ENCODE data around the gene CDR2L. TPM values are rescaled to one million over a fixed set of nuclear protein-coding genes. Genes with fewer than 3 reads are reported as not detected.

CDR2L gene
- polyA plus RNA-seq, 1 of the 3 experiments (the other 2 are of a cell fraction) = 21.2 TPM

- no peaks in the 10 kb centered on the region for H3K79me2 ChIP-seq (ENCODE audit: insufficient read depth)
- H3K9me3 ChIP-seq = no peaks in the 10 kb centered on the region
- no peaks in the 10 kb centered on the region for H3K9me2 ChIP-seq
- WGBS (ENCODE audit: low lambda C conversion rate) = 40% methylated on average over 4 of the region's 18 CpGs
- no peak overlapping the region for H3K4me2 ChIP-seq
- ChIA-PET CTCF (interaction anchor here (0.6 to 11.0 kb wide), 27 partner anchors 10 to 239 kb away, joined by 3 to 295 read pairs (median 14); partner anchors contain the start of genes ARMC7, ATP5PD, CDR2L and HID1), POLR2A (interaction anchor here (1.0 to 4.9 kb wide), 7 partner anchors 9 to 98 kb away, joined by 3 to 49 read pairs (median 5); partner anchors contain the start of genes FDXR, HID1 and MRPL58)
- H3K36me3 ChIP-seq (replicated peaks in 1 of 2; ENCODE audit: control insufficient read depth in 1 of 2, insufficient read depth in 2 of 2, low read length in 1 of 2) = no peaks in the 10 kb centered on the region
- no peak overlapping the region for H3K4me3 ChIP-seq (ENCODE audit: low read depth in 2 of 2, low read length in 1 of 2)
- no peak overlapping the region for H3K9ac ChIP-seq
- no peak for TF ChIP-seq MEF2A (IDR thresholded peaks at IDR 0.05; ENCODE audit: borderline replicate concordance, low read depth)
- no peak for TF ChIP-seq PBX3 (IDR thresholded peaks at IDR 0.05)
- no peak for TF ChIP-seq TAF1 (IDR thresholded peaks at IDR 0.05; ENCODE audit: borderline replicate concordance, low read depth, low read length)
- no peak for TF ChIP-seq GATA2 (CRISPR knock-in tag; IDR thresholded peaks at IDR 0.05)
- TF ChIP-seq, protein P1, sequence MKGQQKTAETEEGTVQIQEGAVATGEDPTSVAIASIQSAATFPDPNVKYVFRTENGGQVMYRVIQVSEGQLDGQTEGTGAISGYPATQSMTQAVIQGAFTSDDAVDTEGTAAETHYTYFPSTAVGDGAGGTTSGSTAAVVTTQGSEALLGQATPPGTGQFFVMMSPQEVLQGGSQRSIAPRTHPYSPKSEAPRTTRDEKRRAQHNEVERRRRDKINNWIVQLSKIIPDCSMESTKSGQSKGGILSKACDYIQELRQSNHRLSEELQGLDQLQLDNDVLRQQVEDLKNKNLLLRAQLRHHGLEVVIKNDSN (IDR thresholded peaks at IDR 0.05; ENCODE audit: borderline replicate concordance, low read depth) = no peak
- TF ChIP-seq EZH2phosphoT487 (IDR thresholded peaks at IDR 0.05; ENCODE audit: borderline replicate concordance, low read depth) = no peak
- TF ChIP-seq, protein P2, sequence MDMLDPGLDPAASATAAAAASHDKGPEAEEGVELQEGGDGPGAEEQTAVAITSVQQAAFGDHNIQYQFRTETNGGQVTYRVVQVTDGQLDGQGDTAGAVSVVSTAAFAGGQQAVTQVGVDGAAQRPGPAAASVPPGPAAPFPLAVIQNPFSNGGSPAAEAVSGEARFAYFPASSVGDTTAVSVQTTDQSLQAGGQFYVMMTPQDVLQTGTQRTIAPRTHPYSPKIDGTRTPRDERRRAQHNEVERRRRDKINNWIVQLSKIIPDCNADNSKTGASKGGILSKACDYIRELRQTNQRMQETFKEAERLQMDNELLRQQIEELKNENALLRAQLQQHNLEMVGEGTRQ (IDR thresholded peaks at IDR 0.05; ENCODE audit: borderline replicate concordance, low read depth, low read length) = no peak
- TF ChIP-seq CHD2 (IDR thresholded peaks at IDR 0.05; ENCODE audit: low read length, partially characterized antibody) = no peak
- TF ChIP-seq SIN3A (IDR thresholded peaks at IDR 0.05; ENCODE audit: borderline replicate concordance, low read depth, low read length) = no peak
- TF ChIP-seq EP300 (IDR thresholded peaks at IDR 0.05; ENCODE audit: borderline replicate concordance in 1 of 2, low read depth in 1 of 2, low read length in 1 of 2) = no peak
- TF ChIP-seq TEAD4 (IDR thresholded peaks at IDR 0.05; ENCODE audit: borderline replicate concordance, insufficient read depth) = no peak
- no peak for TF ChIP-seq TCF12 (IDR thresholded peaks at IDR 0.05)
- TF ChIP-seq RFX5 (IDR thresholded peaks at IDR 0.05; ENCODE audit: low read length) = no peak
- TF ChIP-seq GABPA (IDR thresholded peaks at IDR 0.05; ENCODE audit: low read depth) = no peak
- no peak for TF ChIP-seq MXI1 (IDR thresholded peaks at IDR 0.05; ENCODE audit: low read depth, low read length)
- TF ChIP-seq FOXM1 (IDR thresholded peaks at IDR 0.05; ENCODE audit: low read depth) = no peak
- TF ChIP-seq FOSL2 (IDR thresholded peaks at IDR 0.05; ENCODE audit: borderline replicate concordance, low read depth) = no peak
- no peak for TF ChIP-seq FOXJ3 (CRISPR knock-in tag; IDR thresholded peaks at IDR 0.05)
- H3K4me1 ChIP-seq (ENCODE audit: control insufficient read depth in 1 of 2, insufficient read depth in 2 of 2, low read depth in 1 of 2, low read length in 1 of 2) = no peaks in the 10 kb centered on the region; a peak in 1 of 4 replicates
- no peak for DNase-seq
- H3F3A ChIP-seq (replicated peaks; ENCODE audit: insufficient read depth) = no peaks in the 10 kb centered on the region
- no peak overlapping the region for H3K27ac ChIP-seq (ENCODE audit: low read depth in 2 of 2, low read length in 1 of 2)
- H2AFZ ChIP-seq (ENCODE audit: low read depth) = no peak overlapping the region
- H3K27me3 ChIP-seq (ENCODE audit: insufficient read depth) = no peaks in the 10 kb centered on the region
- H4K20me1 ChIP-seq (ENCODE audit: insufficient read depth) = no peaks in the 10 kb centered on the region
These were observed 24.6 kb upstream of the CDR2L start for GRCh38 chr17:74962622-74963394.
